Stimulated activated CD8-positive, alpha-beta memory T cell treated with anti-CD3 and anti-CD28 coated beads, Interleukin-4, amount 100 ng/mL, for 1 hour (primary cell): ENCODE data around the gene HOXA3.

Experiments used
- DNase-seq, 2 donors: peaks; one replicate each; pipeline ENCODE4 v3.0.0-alpha.2; 2020; ENCODE audit warnings: low read depth in 2 of 2, low spot score in 1 of 2

Gene HOXA3

DNA sequence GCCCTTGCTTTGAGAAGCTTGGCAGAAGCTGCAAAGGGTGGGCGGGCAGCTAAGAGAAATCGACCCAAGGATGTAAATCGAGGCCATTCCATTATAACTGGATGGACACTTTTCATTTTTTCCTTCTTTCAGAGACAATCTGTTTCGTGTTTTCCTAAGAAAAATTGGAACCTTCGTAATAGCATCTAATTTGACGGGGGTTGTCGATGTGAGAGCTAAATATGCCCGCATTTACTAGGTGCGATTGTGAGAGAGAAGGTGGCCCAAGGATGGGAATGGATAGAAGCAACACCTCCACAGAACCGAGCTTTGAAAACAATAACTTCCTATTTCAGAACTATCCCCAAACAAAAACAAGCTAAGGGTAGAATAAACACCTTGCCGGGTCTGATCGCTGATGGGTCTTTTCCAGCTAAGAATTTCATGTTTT, 21.0 kb downstream of the HOXA3 start:
- no peak for DNase-seq

DNA sequence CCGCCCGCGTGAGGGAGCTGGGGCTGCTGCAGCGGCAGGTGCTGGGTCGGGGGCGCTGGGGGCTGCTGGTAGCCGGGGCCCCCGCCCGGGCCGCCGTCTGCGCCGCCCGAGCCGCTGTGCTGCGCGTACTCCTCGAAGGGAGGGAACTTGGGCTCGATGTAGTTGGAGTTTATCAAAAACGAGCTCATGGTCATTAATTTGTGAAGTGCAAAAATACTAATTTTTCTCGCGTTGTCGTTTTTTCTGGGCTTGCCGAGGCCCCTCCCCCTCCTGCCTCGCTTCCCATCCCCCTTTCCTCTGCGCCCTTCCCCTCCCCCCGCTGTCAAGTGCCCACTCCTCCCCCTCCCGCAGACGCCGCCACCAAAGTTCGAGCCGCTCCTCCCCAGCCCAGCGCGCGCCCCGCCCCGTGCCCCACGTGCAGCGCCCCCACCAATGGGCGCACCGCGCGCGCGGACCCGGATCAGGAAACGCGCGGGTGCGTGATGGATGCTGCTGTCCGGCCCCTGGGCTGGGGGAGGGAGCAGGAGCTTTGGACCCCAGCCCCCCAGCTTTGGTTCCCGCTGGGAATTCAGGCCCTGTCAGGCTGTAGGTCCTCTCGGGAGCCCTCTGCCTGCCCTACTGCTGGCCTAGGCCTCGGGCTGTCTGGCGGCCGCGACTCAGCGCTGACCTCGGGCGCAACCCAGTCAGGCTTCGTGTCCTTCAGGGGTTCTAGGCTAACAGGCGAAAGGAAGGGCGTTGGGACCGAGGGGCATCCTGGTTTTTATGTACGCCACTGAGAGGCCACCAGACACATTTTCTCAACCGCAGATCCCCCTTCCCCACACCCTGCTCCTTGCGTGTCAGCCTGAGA, 21.6 kb downstream of the HOXA3 start, which contains the start of gene HOXA4:
Gene HOXA4, minus strand, starts transcription at position 218 of the 850 bp plus-strand sequence. Its CDS starts 24 bp downstream, at position 194.
- DNase-seq, result peak; percentile 32 to 45

DNA sequence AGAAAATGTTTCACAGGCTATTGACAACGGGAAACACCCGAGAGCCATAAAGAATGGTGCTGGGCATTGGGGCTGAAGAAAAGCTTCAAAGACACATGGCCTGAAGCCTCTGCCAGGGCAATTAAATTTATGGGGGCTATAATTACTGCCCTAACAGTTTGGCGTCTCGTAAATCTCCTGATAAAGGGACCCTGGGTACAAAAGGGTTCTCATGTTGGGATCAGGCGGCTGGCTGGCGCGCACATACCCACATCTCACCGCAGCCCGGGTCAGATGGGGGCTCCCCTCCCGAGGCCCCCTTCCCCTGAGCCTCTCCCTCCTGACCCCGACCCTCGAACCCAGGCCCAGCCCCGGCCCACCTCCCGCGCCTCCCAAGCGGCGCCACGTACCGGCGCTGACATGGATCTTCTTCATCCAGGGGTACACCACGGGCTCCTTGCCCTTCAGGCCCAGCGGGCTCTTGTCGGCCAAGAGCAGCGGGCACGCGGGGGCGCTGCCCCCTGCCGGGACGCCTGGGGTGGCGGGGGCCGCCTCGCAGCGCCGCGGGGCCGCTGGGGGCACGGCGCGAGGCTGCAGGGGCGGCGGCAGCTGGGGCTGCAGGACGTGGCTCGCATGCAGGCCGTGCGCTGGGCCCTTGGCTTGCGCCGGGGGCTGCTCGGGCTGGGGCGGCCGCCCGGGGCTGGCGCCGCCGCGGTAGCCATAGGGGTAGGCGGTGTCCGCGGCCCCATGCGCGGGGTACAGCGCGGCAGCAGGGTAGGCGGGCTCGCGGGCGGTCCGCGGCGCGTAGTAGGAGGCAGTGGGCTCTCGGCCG, 22.4 kb downstream of the HOXA3 start:
- DNase-seq, result no peak

DNA sequence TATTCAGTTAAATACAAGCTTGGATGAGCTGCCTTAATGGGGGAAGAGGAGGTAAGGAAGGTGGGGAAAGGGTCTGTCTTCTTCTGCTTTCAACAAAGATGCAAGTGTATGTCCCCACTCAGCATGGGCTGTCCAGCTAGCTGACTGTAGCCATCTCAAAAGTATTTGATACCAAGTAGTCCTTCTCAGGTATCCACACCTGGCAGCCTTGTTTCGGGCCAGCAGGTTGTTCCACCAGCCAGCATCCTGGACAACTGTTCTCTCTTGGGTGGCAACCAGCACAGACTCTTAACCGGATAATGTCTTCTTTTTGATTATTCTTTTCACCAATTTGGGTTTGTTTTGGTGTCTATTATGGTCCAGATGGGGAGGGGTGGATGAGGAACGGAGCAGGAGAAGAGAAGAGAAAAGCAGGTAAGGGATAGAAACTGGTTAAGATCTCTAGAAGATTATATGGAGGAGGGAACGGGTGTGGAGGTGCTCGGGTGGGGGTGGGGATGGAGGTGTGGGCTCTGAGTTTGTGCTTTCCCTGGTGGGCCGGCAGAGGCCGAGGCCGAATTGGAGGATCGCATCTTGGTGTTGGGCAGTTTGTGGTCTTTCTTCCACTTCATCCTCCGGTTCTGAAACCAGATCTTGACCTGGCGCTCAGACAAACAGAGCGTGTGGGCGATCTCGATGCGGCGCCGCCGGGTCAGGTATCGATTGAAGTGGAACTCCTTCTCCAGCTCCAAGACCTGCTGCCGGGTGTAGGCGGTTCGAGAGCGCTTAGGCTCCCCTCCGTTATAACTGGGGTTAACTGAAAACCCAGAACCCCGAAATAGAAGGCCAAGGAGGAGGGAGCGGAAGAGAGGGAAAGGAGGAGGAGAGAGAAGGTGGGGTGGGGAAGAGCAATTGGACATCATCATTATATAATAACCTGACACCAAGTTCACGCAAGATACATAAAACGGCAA, 23.3 kb downstream of the HOXA3 start:
- no peak for DNase-seq

DNA sequence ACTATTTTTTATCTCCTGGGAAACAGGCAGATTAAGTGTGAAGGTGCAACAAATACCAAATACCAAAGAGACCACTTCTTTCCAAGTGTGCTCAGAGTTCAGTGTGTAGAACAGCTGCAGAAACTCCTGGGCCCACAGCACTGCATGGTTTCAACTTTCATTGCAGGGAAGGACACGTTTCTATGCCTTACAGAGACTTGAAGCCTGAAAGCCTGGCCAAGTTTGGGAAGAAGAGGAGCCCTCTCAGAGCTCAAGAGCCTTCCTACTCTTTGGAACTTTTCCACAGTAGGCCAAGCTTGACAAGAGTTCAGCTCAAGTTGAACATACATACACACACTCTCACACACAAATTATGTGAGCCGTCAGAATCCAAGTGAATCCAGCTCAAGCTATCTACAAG, 24.3 kb downstream of the HOXA3 start:
- no peak for DNase-seq

DNA sequence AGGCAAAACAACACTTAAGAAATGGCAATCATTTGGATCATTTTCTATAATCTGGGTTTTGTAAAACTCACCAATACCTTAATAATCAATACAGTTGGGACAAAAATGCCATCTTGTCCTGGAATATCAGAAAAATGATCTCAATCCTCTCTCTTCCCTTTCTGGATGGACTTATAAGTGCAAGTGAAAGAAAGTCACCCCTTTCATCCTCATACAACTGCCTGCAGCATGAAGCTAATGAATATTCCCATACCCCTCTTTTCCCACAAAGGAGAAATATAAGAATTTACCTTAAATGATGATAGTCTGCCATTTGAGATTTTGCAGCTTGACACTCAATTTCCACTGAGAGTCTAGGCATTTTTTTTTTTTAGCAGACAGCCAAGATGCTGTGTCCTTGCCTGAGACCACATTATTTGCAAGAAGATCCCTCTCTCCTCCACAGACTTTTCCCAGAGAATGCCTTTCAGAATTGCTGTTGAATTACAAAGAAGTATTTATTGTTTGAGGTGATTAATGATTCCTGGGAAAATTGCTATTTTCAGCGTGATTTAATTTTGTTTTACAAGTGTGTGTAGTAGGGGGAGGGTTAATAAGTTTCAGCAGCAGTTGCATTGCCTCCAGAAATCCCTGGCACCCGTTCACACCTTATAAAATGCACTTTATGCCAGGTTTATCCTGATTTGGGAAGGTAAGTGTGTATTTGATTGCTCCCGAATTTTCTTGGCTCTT, 25.6 kb downstream of the HOXA3 start:
- no peak for DNase-seq

DNA sequence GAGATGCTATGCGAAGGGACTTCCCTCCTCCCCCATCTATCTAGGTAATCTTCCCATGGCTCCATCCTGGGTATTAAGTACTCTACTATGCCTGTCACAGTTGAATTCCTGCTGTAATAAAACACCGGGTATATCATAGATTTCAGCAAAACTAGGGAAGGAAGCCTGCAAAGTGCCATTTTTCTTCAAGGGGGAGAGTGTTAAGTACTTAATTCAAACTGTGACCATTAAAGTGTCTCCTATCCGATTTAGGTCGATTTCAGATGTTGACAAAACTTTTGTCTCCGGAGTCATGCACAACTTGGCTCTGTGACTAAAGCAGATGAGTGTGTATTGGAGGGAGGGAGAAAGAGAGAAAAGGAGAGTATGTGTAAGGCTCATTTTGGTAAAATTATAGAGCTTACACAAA, 26.4 kb downstream of the HOXA3 start:
- no peak for DNase-seq

DNA sequence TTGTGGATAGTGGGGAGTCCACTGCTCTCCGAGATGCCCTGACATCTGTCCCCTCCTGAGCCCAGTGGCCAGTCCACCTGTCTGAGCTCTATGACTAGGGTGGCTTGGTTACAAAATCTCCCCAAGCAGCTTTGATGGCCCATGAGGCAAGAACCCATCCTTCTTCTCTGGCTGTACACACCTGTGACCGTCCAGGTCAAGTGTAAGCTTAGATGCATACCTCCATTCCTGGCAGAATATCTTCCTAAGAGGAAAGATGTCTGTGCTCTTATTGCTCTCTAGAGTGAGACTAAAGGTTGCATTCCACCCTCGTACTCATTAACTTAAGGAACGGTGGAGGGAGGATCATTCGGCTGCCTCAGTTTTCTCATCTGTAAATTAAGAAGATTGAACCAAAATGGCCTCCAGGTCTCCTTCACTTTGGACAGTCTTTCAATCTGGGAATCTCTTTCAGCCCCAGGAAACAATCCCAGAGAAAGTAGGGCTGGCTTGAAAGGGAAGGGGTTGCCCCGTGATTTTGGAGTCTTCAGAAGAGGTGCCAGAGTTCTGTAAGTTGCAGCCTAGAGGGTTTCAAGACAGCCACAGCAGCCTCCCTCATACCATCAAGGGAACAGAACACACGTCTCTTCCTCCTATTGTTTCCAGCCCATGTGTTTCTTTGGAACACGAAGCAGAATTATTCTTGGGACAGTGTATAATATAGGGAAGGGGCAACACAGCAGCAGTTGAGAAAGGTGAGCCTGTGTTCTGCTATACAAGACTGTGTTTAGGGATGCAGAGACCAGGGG, 27.3 kb downstream of the HOXA3 start:
- no peak for DNase-seq

DNA sequence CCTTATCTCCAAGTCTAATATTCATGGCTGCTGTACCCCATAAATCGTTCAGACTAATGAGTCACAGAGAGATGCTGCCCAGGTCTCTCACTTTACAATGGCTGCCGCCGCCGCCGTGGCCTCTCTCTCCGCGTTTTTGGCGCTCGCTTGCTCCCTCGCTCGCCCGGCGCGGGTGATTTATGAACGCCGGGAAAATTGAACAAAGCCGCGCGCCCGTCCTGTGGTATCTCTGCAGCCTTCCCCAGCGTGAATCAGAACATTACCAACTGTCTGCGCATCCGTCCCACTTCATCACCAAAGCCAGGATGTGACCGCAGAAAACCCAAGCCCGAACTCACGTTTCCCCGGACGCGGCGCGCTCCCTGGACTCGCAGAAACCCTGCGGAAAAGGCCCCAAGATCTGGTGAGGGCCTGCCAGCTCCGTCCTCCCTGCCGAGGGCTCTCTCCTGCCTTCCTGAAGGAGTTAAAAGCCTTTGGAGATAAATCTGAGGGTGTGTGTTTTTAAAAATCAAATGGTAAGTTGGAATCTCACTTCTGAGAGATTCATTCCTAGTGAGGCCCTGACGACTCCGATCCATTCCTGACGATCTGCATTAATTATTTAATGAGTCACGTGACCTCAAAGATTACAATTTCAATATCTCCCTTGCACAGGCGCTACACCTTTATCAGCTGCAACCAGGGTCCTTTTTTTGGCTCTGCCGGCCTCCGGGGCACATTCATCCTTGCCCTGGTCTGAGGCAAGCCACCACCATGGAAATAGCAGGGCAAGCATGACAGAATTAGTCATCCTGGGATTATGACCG, 28.1 kb downstream of the HOXA3 start:
- no peak for DNase-seq

DNA sequence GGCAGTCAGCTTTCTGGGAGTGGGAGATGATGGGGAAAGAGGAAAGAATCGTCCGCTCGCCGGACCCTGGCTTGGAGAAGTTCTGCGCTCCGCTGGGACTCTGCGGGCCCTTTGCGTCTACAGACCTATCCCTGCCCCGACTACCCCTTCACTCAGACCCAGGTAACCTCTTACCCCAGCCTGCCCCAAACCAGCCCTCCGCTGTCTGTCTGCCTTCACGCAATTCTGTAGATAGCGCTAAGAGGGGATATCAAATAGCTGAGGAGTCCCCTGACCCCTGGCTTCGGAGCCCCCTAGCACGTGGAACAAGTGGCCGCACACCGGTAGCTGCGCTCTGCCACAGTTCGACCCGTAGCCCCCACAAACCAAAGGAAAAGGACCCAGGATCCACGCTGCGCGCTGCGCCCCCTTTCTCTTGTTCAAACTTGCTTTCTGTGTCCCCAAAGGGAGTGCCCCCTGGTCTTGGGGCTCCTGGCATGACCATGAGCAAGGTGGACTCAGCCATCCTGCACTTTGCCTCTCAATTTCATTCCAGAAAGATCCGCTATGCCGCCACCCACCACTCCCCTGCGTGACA, 28.8 kb downstream of the HOXA3 start:
- DNase-seq, result no peak

DNA sequence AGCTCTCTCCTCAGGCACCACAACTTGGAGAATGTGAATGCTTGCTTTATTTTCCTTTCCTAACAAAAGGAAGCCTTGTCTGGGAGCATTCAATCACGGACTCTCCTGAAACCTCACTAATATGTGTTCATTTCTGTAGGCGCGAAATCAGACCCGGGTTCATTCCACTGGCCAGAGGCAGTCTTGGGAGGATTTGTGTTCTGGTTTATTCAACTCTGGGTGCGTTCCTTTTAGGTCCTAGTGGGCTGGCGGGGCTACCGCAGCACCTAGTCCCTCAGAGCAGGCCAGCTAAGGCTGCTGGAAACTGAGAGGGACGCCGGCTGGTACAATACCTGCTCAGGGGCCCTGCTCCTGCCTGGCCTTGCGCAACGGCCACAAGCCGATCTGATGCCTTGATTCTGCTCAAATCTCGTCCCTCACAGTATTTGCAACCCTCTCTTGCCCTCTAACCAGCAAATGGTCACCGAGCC, 29.3 kb downstream of the HOXA3 start:
- DNase-seq, result no peak

DNA sequence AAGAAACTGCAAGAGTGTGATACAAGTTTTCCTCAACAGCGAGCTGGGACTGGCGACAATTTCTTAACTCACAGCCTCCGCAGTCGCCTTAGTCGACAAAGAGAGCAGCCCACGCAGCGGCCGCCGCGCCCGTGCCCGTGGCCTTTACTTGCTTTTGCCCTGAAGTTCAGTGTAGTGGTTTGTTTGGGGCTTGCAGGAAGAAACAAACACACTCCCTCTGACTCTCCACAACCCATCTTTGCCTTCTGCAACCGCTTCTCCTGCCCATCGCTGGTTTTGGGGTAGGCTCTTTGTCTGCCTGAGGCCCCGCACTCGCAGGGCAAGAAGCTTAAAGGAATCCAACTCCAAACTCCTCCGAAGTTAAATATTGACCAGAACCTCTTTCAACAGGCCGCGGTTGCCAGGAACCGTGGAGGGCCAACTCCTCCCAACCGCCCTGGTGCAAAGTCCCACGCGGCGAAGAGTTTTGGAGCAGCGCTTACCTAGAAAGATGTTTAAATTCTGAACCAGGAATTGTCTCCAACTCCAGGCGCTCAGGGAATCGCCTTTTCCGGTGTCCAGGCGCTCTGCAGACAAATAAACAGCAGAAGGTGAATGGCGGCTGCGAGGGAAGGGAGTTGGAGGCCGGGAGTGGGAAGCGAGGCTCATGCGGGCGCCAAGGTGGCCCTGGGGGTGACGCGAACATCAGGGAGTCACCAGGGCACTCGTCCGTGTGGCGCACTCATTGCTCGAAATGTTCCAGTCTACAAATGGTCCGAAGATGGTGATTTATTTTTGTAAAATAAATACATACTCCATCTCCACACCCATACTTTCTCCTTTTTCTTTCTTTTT, 30.1 kb downstream of the HOXA3 start:
- no peak for DNase-seq

DNA sequence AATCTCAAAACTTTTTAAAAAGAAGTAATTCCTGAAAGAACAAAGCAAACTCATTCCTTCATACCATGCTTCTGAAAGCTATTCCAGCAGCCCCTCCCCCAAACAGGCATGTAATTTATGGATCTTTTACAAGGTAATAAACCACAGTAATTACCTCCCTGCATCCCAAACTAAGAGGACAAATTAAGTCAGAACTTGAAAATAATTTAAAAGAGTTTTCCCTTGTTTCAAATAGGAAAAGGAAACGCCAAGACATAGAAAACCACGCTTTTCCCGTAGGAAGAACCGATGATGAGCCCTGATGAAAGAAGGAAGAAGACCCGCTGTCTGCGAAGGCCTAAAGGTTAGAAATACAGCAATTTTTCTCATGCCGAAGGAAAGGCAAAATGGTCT, 30.7 kb downstream of the HOXA3 start:
- DNase-seq, result no peak

DNA sequence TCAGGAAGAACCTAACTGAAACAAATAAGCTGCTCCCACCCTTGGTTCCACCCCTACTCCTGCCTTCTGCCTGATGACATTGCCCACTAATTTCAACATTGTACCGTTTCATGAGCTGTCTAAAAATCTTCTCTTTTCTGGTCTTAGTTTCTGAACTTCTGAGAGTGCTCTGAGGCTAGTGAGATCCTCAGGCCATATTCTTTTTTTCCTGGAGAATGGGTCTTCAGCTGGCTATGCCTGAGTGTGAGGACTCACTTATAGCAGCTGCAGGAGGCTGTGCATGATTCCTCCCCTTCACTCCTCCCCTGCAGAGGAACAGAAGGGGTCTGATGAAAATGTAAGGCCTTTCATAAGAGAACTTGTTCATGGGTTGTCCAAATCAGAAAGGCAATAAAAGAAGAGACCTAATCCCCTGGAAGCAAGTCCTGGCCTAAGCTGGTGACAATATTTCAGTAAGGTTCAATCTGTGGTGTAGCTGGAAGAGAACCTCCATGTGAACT, 32.9 kb downstream of the HOXA3 start:
- DNase-seq, result no peak

DNA sequence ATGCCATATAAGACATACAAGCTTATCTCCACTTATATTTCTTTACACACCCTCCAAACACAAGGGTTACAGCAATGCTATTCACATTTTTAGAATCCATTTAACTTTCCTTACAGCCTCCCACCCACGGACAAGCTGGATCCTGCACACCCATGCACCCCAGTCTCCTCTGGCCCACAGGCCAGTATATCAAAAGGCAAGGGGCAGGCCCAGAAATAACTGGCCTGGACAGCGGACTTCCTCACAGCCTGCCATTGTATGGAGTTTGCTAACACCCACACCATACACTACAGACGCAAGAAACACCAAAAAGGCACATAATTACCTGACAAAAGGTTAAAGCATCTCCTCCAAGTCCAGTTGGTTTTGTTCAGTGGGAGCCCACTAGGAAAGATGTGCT, 33.8 kb downstream of the HOXA3 start:
- DNase-seq, result no peak

DNA sequence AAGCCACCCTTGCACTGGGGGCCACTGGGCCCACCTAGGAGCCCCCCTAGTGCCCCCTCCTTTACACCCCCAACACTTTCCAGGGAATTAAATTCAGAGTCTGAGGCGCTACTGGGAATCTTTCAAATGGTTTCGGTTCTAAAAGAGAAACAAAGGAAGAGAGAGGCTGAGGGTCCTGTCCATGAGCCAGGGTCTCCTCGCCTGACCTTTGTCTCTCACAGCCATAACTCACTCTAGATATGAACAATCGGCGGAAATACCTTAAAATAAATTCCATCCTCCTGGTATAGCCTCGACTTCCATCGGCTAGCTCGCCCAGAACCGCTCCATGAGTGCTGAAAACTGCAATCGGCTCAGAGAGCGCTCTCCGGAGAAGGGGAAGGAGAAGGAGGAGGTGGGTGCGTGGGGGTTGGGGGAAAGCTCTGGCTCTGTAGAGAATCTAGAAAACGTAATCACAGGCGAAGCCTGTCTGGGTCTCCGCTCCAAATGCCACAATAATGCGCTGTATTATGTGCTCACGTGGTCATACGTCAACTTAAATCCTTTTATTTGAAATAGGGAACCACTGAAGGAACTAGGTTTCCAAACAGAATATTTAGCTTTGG, 34.4 kb downstream of the HOXA3 start:
- no peak for DNase-seq
